HG03342 (cell line): ENCODE data around the gene SEC16A.

Experiments
- ATAC-seq: cut with Tn5 transposase; IDR thresholded peaks from one replicate; pipeline ENCODE4 v1.9.1; 2021; ENCODE audit warnings: mild to moderate bottlenecking, moderate library complexity; ENCODE audit not compliant: unreplicated experiment

SEC16A gene

GRCh38 chr9:136505406-136506403 lies 22.9 kb upstream of the SEC16A start:
- ATAC-seq = no peak

GRCh38 chr9:136504512-136505348 lies 21.9 kb upstream of the SEC16A start:
- no peak for ATAC-seq

- no peak for ATAC-seq
Measured at GRCh38 chr9:136502940-136503550, 20.2 kb upstream of the SEC16A start.

- no peak for ATAC-seq
Measured at GRCh38 chr9:136502196-136502595, 19.4 kb upstream of the SEC16A start.

- ATAC-seq = no peak
Measured at GRCh38 chr9:136501686-136502085, 18.8 kb upstream of the SEC16A start.

GRCh38 chr9:136499935-136500910 lies 17.4 kb upstream of the SEC16A start:
- ATAC-seq = no peak

- ATAC-seq = no peak
Measured at GRCh38 chr9:136499071-136499934, 16.5 kb upstream of the SEC16A start.

GRCh38 chr9:136497916-136498695 lies 15.3 kb upstream of the SEC16A start:
- ATAC-seq = no peak

GRCh38 chr9:136496801-136497620 lies 14.2 kb upstream of the SEC16A start:
- no peak for ATAC-seq

- ATAC-seq = no peak
Measured at GRCh38 chr9:136496181-136496580, 13.3 kb upstream of the SEC16A start.

GRCh38 chr9:136495238-136495800 lies 12.5 kb upstream of the SEC16A start:
- no peak for ATAC-seq

- no peak for ATAC-seq
Measured at GRCh38 chr9:136494531-136495215, 11.8 kb upstream of the SEC16A start.

- no peak for ATAC-seq
Measured at GRCh38 chr9:136494012-136494411, 11.2 kb upstream of the SEC16A start.

GRCh38 chr9:136493567-136493971 lies 10.7 kb upstream of the SEC16A start:
- ATAC-seq = no peak

- ATAC-seq = no peak
Measured at GRCh38 chr9:136492978-136493522, 10.2 kb upstream of the SEC16A start.

- ATAC-seq = no peak
Measured at GRCh38 chr9:136489731-136490130, 6.9 kb upstream of the SEC16A start.
